ENCODE data around the gene TADA2B. TPM values are rescaled to one million over a fixed set of nuclear protein-coding genes. Genes with fewer than 3 reads are reported as not detected.

The TADA2B gene
- total RNA-seq, 1 donor from 2014 or later, result 31.8 TPM

GRCh38 chr4:7037425-7037824 is 5.7 kb upstream of the TADA2B start:
- ATAC-seq (ENCODE audit: low read depth) (no peak), DNase-seq (no peak)
- no peaks in the 10 kb centered on the region for H3K27me3 Mint-ChIP-seq
- no peak overlapping the region for H3K4me3 Mint-ChIP-seq
- intact Hi-C loops (cut with micrococcal nuclease), result no loop called here
- no peak overlapping the region for H3K27ac Mint-ChIP-seq
- POLR2A ChIA-PET, result interaction anchor here (0.6 kb wide), 1 partner anchor 129 kb away, joined by 5 read pairs; no protein-coding TSS in a partner anchor
- H3K9me3 Mint-ChIP-seq, result no peaks in the 10 kb centered on the region
- CTCF ChIA-PET, result no interaction called here
- peaks cover 3% of the 10 kb centered on the region for H3K36me3 Mint-ChIP-seq (ENCODE audit: low read depth)
- H3K4me1 Mint-ChIP-seq, result peaks cover 12% of the 10 kb centered on the region
- TF ChIP-seq, protein P1, sequence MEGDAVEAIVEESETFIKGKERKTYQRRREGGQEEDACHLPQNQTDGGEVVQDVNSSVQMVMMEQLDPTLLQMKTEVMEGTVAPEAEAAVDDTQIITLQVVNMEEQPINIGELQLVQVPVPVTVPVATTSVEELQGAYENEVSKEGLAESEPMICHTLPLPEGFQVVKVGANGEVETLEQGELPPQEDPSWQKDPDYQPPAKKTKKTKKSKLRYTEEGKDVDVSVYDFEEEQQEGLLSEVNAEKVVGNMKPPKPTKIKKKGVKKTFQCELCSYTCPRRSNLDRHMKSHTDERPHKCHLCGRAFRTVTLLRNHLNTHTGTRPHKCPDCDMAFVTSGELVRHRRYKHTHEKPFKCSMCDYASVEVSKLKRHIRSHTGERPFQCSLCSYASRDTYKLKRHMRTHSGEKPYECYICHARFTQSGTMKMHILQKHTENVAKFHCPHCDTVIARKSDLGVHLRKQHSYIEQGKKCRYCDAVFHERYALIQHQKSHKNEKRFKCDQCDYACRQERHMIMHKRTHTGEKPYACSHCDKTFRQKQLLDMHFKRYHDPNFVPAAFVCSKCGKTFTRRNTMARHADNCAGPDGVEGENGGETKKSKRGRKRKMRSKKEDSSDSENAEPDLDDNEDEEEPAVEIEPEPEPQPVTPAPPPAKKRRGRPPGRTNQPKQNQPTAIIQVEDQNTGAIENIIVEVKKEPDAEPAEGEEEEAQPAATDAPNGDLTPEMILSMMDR (IDR thresholded peaks at IDR 0.05), result no peak

- ATAC-seq (ENCODE audit: low read depth) (no peak), DNase-seq (no peak)
- CTCF ChIA-PET, result interaction anchor here (1.5 kb wide), 1 partner anchor 30 kb away, joined by 7 read pairs; no protein-coding TSS in a partner anchor
- peaks cover 33% of the 10 kb centered on the region for H3K4me1 Mint-ChIP-seq
- POLR2A ChIA-PET, result interaction anchor here (0.6 to 1.1 kb wide), 3 partner anchors 27 to 101 kb away, joined by 3 to 5 read pairs (median 3); partner anchors contain the start of gene GRPEL1
- intact Hi-C loops (cut with micrococcal nuclease), result no loop called here
- H3K4me3 Mint-ChIP-seq, result peak overlapping the region; percentile 48
- TF ChIP-seq, protein P1 (IDR thresholded peaks at IDR 0.05), result no peak
- H3K27me3 Mint-ChIP-seq, result no peaks in the 10 kb centered on the region
- peaks cover 8% of the 10 kb centered on the region for H3K36me3 Mint-ChIP-seq (ENCODE audit: low read depth)
- no peak overlapping the region for H3K27ac Mint-ChIP-seq
- H3K9me3 Mint-ChIP-seq, result no peaks in the 10 kb centered on the region
Measured at GRCh38 chr4:7040765-7041164, 2.4 kb upstream of the TADA2B start.

GRCh38 chr4:7041246-7041645 is 1.9 kb upstream of the TADA2B start:
- TF ChIP-seq, protein P1 (IDR thresholded peaks at IDR 0.05), result no peak
- no peaks in the 10 kb centered on the region for H3K27me3 Mint-ChIP-seq
- ChIA-PET CTCF (interaction anchor here (1.5 kb wide), 1 partner anchor 29 kb away, joined by 7 read pairs; no protein-coding TSS in a partner anchor), POLR2A (interaction anchor here (2.1 to 7.5 kb wide), 2 partner anchors 27 to 367 kb away, joined by 5 to 132 read pairs; partner anchors contain the start of gene GRPEL1)
- H3K4me3 Mint-ChIP-seq, result no peak overlapping the region
- H3K4me1 Mint-ChIP-seq, result peaks cover 38% of the 10 kb centered on the region
- H3K36me3 Mint-ChIP-seq (ENCODE audit: low read depth), result peaks cover 8% of the 10 kb centered on the region
- intact Hi-C loops (cut with micrococcal nuclease), result no loop called here
- ATAC-seq (ENCODE audit: low read depth) (no peak), DNase-seq (no peak)
- no peaks in the 10 kb centered on the region for H3K9me3 Mint-ChIP-seq
- no peak overlapping the region for H3K27ac Mint-ChIP-seq

GRCh38 chr4:7041801-7042502 is 1.2 kb upstream of the TADA2B start:
- POLR2A ChIA-PET, result interaction anchor here (0.8 to 7.5 kb wide), 6 partner anchors 26 to 401 kb away, joined by 3 to 132 read pairs (median 14); partner anchors contain the start of genes GRPEL1 and TBC1D14
- Mint-ChIP-seq H3K4me3 (peak overlapping the region; percentile 93), H3K4me1 (peaks cover 45% of the 10 kb centered on the region), H3K36me3 (ENCODE audit: low read depth) (peaks cover 9% of the 10 kb centered on the region), H3K27me3 (no peaks in the 10 kb centered on the region), H3K27ac (no peak overlapping the region), H3K9me3 (no peaks in the 10 kb centered on the region)
- TF ChIP-seq, protein P1 (IDR thresholded peaks at IDR 0.05), result no peak
- CTCF ChIA-PET, result interaction anchor here (2.1 to 2.4 kb wide), 2 partner anchors 26 to 68 kb away, joined by 10 to 11 read pairs; partner anchors contain the start of gene GRPEL1
- DNase-seq (peak; percentile 22), ATAC-seq (ENCODE audit: low read depth) (no peak)
- intact Hi-C loops (cut with micrococcal nuclease), result loop anchor here (2.0 kb wide), 2 partner anchors 17 to 367 kb away; a partner anchor contains a TSS

Data from activated B cell treated with CpG ODN at 0.5 μM for 24 hours (primary cell).